GM19463 (cell line): ENCODE measurements around the gene RNPEPL1.
A peak's percentile ranks its signal among the peaks of the same experiment; 100 is the strongest.
"Not testable (repeated sequence)": the region's sequence is repeated elsewhere in the genome, so short reads cannot be mapped to it uniquely, and the experiment has no call there.

Source experiments
- ATAC-seq: cut with Tn5 transposase; IDR thresholded peaks from one replicate; pipeline ENCODE4 v1.9.1; 2021; ENCODE audit warnings: mild to moderate bottlenecking, moderate library complexity; ENCODE audit not compliant: unreplicated experiment

The RNPEPL1 gene

GRCh38 chr2:240532031-240532775 is 36.1 kb upstream of the RNPEPL1 start:
- ATAC-seq: no peak

DNA sequence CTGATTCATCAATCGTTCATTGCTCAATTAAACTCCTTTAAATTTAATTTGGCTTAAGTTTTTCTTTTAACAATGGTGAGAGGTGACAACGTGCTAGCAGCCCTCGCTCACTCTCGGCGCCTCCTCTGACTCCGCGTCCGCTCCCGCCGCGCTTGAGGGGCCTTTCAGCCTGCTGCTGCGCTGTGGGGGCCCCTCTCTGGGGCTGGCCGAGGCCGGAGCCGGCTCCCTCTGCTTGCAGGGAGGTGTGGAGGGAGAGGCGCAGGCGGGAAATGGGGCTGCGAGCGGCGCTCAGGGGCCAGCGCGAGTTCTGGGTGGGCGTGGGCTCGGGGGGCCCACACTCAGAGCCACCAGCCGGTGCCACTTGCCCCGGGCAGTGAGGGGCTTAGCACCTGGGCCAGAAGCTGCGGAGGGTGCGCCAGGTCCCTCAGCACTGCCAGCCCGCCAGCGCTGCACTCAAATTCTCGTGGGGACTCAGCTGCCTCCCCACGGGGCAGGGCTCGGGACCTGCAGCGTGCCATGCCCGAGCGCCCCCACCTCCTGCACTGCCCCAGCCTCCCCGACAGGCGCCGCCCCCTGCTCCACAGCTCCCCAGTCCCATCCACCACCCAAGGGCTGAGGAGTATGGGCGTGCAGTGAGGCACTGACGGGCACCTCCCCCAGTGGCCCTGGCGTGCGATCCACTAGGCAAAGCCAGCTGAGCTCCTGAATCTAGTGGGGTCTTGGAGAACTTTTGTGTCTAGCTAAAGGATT is 30.1 kb upstream of the RNPEPL1 start:
- no peak for ATAC-seq

DNA sequence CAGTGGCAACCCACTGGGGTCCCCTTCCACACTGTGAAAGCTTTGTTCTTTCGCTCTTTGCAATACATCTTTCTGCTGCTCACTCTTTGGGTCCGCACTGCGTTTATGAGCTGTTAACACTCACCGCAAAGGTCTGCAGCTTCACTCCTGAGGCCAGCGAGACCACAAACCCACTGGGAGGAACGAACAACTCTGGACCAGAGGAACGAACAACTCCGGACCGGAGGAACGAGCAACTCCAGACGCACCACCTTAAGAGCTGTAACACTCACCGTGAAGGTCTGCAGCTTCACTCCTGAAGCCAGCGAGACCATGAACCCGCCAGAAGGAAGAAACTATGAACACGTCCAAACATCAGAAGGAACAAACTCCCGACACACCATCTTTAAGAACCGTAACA is 29.2 kb upstream of the RNPEPL1 start:
- not testable (repeated sequence) for ATAC-seq

DNA sequence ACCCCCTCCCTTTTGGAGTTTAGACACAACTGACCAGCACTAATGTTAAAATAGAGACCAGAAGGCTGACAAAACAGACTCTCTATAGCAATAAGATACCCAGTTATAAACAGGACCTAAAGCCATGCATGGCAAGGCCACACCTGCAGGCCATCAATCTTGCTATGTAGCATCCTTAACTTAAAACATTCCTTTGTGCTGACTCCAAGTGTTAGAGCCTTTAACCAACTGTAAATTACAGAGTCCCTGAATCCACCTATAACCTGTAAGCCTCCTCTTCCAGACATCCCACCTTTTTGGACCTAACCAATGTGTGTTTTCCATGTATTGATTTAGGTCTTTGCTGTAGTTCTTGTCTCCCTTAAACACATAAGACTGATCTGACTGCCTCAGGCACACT is 28.4 kb upstream of the RNPEPL1 start:
- ATAC-seq: no peak

DNA sequence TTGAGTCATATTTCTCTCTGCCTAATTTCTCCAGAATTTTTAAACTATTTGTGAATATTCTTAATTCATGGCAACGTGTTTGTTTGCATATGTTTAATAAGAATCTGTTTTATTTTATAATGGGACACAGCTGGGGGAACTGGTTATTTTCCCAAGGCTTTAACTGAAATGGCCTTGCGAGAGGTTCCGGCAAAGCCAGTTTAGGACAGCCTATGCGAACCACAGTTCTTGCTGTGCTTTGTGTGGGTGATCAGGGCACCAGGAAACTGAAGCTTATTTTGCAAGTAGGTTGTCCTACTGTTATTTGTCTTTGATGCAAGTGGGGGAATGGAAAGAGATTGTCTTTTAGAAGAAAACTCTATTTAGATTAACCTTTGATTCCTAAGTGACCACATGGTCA is 17.0 kb upstream of the RNPEPL1 start:
- no peak for ATAC-seq

DNA sequence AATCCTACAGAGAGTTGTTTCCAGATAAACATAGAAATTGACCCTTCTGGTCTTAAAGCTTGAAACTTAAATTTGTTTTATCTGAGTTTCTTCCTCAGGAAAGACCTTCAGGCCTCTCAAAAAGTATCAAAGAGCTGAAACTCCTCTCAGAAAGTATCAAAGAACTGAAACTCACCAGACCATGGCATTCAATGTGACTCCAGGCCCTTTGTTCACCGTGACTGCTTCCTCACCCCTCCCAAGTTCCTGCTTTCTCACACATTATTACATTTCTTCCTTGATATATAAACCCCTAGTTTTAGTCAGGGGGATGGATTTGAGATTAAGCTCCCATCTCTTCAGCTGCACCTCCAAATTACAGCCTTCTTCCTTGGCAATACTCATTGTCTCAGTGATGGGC is 16.5 kb upstream of the RNPEPL1 start:
- ATAC-seq: no peak

DNA sequence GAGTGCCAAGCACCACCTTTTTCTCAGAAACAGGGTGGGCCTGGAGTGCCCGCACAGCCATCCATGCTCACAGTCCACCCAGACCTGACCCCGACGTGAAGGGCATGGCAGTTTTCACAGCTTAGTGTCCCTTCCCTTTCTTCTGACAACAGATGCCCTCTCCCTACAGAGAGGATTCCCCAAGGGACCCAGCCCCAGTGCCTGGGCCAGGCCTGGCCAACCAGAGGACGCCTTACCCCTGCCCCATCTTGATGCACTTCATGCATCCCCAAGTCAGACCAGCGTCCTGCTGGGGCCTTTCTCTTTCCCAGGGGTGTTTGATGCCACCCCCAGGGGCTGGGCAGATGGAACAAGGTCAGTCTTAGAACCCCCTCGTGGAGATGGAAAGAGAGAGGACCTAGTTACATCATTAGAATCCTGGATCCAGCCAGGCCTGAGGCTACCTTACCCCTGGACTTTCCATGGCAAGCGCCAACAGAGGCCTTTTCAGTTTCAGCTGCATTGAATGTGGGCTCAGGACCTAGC is 14.3 kb upstream of the RNPEPL1 start:
- ATAC-seq: no peak

DNA sequence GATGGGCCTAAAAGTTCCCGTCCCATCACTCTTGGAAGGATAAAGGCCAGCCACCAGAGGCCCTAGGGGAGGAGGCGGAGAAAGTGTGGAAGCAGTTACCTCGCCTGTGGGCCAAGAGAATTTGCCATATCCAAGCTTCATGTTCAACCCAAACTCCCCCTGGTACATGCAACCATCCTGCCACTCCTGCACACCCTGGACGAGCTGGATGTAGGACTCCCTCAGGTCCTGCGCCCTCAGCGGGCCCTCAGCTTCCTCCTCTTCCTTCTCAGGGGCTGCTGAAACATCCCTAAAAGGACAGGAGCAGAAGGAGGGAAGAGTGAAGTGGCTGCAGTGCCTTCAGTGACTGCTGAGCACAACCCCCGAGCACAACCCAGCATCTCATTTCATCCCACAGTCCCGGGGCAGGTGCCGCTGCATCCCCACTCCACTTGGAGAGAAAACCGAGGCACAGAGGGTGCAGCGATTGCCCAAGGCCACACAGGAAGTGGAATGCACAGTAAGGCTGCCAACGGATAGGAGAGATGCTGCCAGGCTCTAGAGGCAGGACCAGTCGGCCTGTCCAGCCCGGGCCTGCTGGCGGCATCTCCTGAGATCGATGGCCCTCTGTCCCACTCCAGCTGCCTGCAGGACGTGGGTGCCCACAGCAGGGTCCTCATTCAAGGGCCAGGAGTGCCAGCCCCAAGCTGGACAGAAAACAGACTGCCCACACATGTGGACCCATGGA is 13.4 kb upstream of the RNPEPL1 start:
- no peak for ATAC-seq

DNA sequence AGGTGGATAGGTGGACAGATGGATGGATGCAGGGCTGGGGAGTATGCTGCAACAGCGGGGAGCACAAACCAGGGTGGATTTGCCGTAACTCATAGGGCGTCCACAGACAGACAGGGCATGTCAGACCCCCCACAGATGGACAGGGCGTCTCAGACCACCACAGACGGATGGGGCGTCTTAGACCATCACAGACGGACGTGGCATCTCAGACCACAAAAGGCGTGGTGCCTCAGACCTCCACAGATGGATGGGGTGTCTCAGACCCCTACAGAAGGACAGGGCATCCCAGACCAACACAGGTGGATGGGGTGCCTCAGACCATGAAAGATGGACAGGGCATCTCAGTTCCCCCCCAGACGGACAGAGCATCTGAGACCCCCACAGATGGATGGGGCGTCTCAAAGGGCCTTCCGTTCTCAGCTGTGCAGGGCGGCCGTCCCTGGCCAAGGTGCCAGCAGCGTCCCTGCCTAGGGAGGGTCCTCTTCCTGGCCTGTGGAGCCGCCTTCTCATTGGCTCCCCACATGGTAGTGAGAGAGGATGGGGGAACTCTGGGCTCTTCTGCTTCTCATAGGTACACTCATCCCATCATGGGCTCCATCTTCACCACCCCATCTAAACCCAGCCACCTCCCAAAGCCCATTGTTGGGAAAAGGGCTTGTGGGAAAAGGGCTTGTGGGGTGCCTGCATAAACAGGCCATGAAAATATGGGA is 12.6 kb upstream of the RNPEPL1 start:
- ATAC-seq: no peak

- ATAC-seq: no peak
Measured at GRCh38 chr2:240556553-240557100, 11.7 kb upstream of the RNPEPL1 start.

- ATAC-seq: no peak
Measured at GRCh38 chr2:240557101-240557751, 11.1 kb upstream of the RNPEPL1 start.

DNA sequence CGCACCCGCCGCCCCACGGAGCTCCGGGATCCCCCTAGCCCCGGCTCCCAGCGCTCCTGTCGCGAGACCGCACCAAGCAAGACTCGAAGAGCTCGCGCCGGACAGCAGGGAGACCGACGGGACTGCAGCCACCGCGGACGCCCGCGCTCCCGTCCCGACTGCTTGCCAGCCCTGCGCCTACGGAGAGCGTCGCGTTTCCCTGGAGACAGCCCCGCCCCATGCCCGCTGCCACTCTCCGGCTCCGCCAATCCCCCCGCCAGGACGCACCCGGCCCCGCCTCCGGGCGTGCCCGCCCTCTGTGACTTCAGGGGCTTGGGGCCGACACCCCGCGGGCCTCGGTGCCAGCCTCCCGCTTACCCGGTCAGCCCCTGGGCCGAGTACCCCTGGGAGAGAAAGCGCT is 10.5 kb upstream of the RNPEPL1 start, which contains the start of gene ANKMY1:
TSS of gene ANKMY1 (minus strand) at position 181 of the 400 bp plus-strand sequence. CDS start 653 bp downstream, outside the sequence.
- no peak for ATAC-seq

DNA sequence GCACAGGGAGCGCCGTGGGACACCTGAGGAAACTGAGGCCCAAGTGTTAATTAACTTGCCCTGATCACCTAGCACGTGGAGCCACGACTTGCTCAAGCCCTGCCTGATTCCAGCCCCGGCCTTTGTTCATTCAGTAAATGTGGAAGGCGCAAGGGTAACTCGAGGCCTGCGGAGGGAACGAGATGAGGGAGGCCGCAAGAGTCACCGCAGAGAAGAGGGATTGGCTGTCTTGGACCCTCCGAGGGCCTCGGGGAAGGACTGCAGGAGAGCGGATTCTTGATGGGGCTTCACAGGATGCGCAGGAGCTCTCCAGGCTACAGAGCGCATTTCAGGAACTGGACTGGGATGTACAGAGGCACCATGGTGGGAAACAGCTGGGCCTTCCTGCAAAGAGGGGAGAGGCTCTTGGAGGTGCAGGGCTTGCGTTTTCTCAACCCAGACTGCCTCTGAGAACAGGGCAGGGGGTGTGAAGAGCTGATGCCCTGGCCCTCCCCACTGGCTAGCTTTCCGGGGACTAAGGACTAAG is 10.0 kb upstream of the RNPEPL1 start:
- no peak for ATAC-seq

- no peak for ATAC-seq
Measured at GRCh38 chr2:240559286-240559685, 9.0 kb upstream of the RNPEPL1 start.

GRCh38 chr2:240560084-240560479 is 8.2 kb upstream of the RNPEPL1 start, which contains the start of gene DUSP28:
Gene DUSP28, plus strand, starts transcription at chr2:240560357. Its CDS starts 328 bp downstream, at chr2:240560685.
- ATAC-seq: peak; percentile 61

DNA sequence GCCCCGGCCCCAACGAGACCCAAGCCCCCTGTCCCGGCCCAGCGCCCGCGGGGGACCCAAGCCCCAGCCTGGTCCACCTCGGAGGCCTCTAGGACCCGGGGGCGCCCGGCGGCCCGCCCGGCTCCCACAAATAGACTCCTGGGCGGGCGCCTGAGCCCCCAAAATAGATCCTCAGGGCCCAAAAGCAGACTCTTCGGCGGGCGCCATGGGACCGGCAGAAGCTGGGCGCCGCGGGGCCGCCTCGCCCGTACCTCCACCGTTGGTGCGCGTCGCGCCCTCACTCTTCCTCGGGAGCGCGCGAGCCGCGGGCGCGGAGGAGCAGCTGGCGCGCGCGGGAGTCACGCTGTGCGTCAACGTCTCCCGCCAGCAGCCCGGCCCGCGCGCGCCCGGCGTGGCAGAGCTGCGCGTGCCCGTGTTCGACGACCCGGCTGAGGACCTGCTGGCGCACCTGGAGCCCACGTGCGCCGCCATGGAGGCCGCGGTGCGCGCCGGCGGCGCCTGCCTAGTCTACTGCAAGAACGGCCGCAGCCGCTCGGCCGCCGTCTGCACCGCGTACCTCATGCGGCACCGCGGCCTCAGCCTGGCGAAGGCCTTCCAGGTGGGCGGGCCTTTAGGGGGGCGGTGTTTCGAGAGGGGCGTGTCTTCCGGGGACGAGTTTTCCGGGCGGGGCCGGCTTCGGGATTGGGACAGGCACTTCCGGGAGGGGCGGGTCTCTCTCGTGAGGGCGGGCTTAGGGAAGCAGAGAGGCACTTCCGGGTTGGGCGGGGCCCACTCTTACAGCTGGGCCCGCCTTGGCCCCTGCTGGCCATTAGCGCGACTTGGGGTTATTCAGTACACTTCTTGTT is 7.6 kb upstream of the RNPEPL1 start:
- peak; percentile 55 for ATAC-seq

DNA sequence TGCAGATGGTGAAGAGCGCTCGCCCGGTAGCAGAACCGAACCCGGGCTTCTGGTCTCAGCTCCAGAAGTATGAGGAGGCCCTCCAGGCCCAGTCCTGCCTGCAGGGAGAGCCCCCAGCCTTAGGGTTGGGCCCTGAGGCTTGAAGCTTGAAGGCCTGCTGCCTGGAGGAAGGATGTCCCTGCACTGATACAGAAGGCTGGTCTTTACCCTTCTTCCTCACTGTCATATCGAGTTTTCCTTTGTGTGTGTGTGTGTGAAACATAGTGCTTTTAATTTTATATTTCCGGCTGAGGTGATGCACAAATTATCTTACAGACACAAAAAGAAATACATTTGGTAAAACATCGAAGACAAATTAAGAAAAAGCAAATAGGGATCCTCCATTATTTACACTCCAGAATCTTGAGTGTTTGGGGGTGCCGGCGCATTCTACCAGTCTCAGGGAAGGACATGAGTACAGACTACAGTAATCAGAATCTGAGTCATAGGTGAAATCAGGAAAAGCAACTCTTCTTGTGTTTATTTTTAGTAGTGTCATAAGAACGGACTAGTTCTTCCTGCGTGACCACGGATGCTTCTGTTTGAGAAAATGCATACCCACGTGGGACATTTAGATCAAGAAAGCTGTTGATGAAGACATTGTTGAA is 6.8 kb upstream of the RNPEPL1 start:
- no peak for ATAC-seq

- not testable (repeated sequence) for ATAC-seq
Measured at GRCh38 chr2:240563231-240563630, 5.1 kb upstream of the RNPEPL1 start.
